Endothelial cell of umbilical vein (primary cell): ENCODE data around the gene PDLIM4. TPM values are rescaled to one million over a fixed set of nuclear protein-coding genes. Genes with fewer than 3 reads are reported as not detected.

Experiments used
- BruUV-seq: library from RNA; stranded (reverse); fragments of 400-500 nt; replicated peaks from 2 replicates; lab custom pipeline; 2021; lab: Mats Ljungman, UMichigan
- CTCF ChIA-PET: fragments of 300-600, 350-600 bp; sonication (Branson Sonifier 250); formaldehyde crosslinking; loops from one replicate; lab custom pipeline; 2021; ENCODE audit warnings: antibody characterized with exemption, inconsistent platforms; lab: Charles Lee
- POLR2A ChIA-PET: fragments of 300-600, 350-600 bp; sonication (Branson Sonifier 250); formaldehyde crosslinking; loops from one replicate; lab custom pipeline; 2021; ENCODE audit warnings: antibody characterized with exemption, inconsistent platforms; lab: Charles Lee
- DNase-seq: peaks from one replicate; pipeline ENCODE4 v3.0.0-alpha.2; 2011; ENCODE audit warnings: low read depth, low spot score
- FAIRE-seq: peaks from 2 replicates; lab custom pipeline; 2011; peaks lifted over from hg19 to GRCh38; lab: Jason Lieb, UNC
- H2AFZ ChIP-seq: 2 replicates; pipeline ENCODE4 v1.6.0; 2012; ENCODE audit warnings: low read depth, low read length, control low read depth, inconsistent platforms
- H3K27ac ChIP-seq: 2 replicates; pipeline ENCODE4 v1.5.1; 2011; ENCODE audit warnings: low read depth, mild to moderate bottlenecking, control low read depth, low read length, moderate library complexity; ENCODE audit not compliant: insufficient read depth
- H3K27me3 ChIP-seq, 2 experiments: 2 replicates each; pipeline versions ENCODE4 v1.6.0 to v1.6.1; 2011; ENCODE audit warnings: low read length in 2 of 2, mixed read lengths in 1 of 2; ENCODE audit not compliant: control insufficient read depth in 2 of 2, insufficient read depth in 2 of 2
- H3K36me3 ChIP-seq, 2 experiments: 2 replicates in 1 of 2; 3 replicates in 1 of 2; pipeline ENCODE4 v1.5.1; 2011; ENCODE audit warnings: low read length in 2 of 2, mild to moderate bottlenecking in 1 of 2, moderate library complexity in 1 of 2; ENCODE audit not compliant: control insufficient read depth in 2 of 2, insufficient read depth in 2 of 2; ENCODE audit errors: extremely low read depth in 1 of 2
- H3K4me1 ChIP-seq: 3 replicates; pipeline ENCODE4 v1.5.1; 2011; ENCODE audit warnings: mild to moderate bottlenecking, low read length; ENCODE audit not compliant: control insufficient read depth, insufficient read depth; ENCODE audit errors: extremely low read depth
- H3K4me2 ChIP-seq: 2 replicates; pipeline ENCODE4 v1.6.1; 2011; ENCODE audit warnings: low read length, control low read depth, mixed read lengths; ENCODE audit not compliant: insufficient read depth
- H3K4me3 ChIP-seq, 3 experiments: fragments of 200-600 bp in 1 of 3; sonication (generic), shearing (Covaris generic) in 1 of 3; replicated peaks in 1 of 3; 2 replicates each; pipeline ENCODE4 v1.5.1; 2011 to 2016; ENCODE audit warnings: control low read depth in 3 of 3, low read length in 3 of 3, mild to moderate bottlenecking in 2 of 3, inconsistent platforms in 1 of 3, low read depth in 1 of 3, moderate library complexity in 1 of 3; ENCODE audit not compliant: insufficient read depth in 1 of 3
- H3K79me2 ChIP-seq: 2 replicates; pipeline ENCODE4 v1.6.0; 2012; ENCODE audit warnings: low read length, inconsistent platforms; ENCODE audit not compliant: control insufficient read depth, insufficient read depth
- H3K9ac ChIP-seq: replicated peaks from 2 replicates; pipeline ENCODE3; 2011; ENCODE audit warnings: low read length, control low read depth; ENCODE audit not compliant: insufficient read depth; ENCODE audit errors: extremely low read depth
- H3K9me1 ChIP-seq: replicated peaks from 3 replicates; pipeline ENCODE4 v1.6.0; 2011; ENCODE audit warnings: mild to moderate bottlenecking, low read length; ENCODE audit not compliant: control insufficient read depth, insufficient read depth; ENCODE audit errors: extremely low read depth
- H3K9me3 ChIP-seq: replicated peaks from 2 replicates; pipeline ENCODE4 v1.5.1; 2012; ENCODE audit warnings: low read length, inconsistent platforms; ENCODE audit not compliant: control insufficient read depth, insufficient read depth
- H4K20me1 ChIP-seq: replicated peaks from 2 replicates; pipeline ENCODE3; 2011; ENCODE audit warnings: mild to moderate bottlenecking, low read length; ENCODE audit not compliant: control insufficient read depth, insufficient read depth; ENCODE audit errors: extremely low read depth
- CTCF ChIP-seq, 2 donors: IDR thresholded peaks; 1 replicate in 1 of 2; 2 replicates in 1 of 2; pipeline ENCODE4 v1.5.1; 2011; ENCODE audit warnings: low read length in 2 of 2, mild to moderate bottlenecking in 2 of 2, moderate library complexity in 2 of 2, control low read depth in 1 of 2, inconsistent platforms in 1 of 2, low read depth in 1 of 2; ENCODE audit not compliant: insufficient read depth in 1 of 2; ENCODE audit errors: extremely low read depth in 1 of 2
- FOS ChIP-seq: IDR thresholded peaks from 2 replicates; pipeline ENCODE4 v1.6.1; 2011; ENCODE audit warnings: mild to moderate bottlenecking, low read length, moderate library complexity, borderline replicate concordance; ENCODE audit not compliant: insufficient read depth
- JUN ChIP-seq: IDR thresholded peaks from 2 replicates; pipeline ENCODE4 v1.6.1; 2011; ENCODE audit warnings: borderline replicate concordance, low read depth; ENCODE audit not compliant: insufficient read length, insufficient read depth
- MAX ChIP-seq: IDR thresholded peaks from 2 replicates; pipeline ENCODE4 v1.6.1; 2011; ENCODE audit not compliant: insufficient read depth, insufficient read length
- POLR2A ChIP-seq: IDR thresholded peaks from 2 replicates; pipeline ENCODE4 v1.6.1; 2012; ENCODE audit warnings: low read depth, mild to moderate bottlenecking, control low read depth, low read length
- POLR2AphosphoS5 ChIP-seq: IDR thresholded peaks from 2 replicates; pipeline ENCODE4 v1.6.1; 2012; ENCODE audit warnings: low read depth, mild to moderate bottlenecking, control low read depth, low read length, moderate library complexity; ENCODE audit not compliant: insufficient read depth
- dilution Hi-C: fragments of 300-500 bp; cut with MboI; formaldehyde crosslinking; loops from one replicate; pipeline ENCODE4 v1.15.0; 2019; ENCODE audit warnings: low sequenced_read_pairs; ENCODE audit not compliant: extremely low pct_ligation_motif_present
- intact Hi-C: fragments of 100-400 bp; cut with micrococcal nuclease; formaldehyde crosslinking; loops from one replicate; pipeline ENCODE4 v1.10.0; 2022
- polyA plus RNA-seq, 4 experiments: library from polyadenylated mRNA; depleted of rRNA in 3 of 4; stranded (reverse) in 3 of 4; unstranded in 1 of 4; fragments of >200 nt; gene quantifications; 2 replicates each; pipeline versions ENCODE4 v1.2.1 to v1.2.3, GENCODE V29; 2011 to 2012; ENCODE audit warnings: missing spikeins in 1 of 4
- total RNA-seq: library from RNA; stranded (reverse); gene quantifications from 2 replicates; pipeline ENCODE4 v1.2.3, GENCODE V29; 2021

Gene PDLIM4
- total and polyA plus RNA-seq, 2 donors (not counting 3 experiments of a cell fraction or from before 2014, with no cell fraction given) = 65.7 to 112 TPM

- dilution Hi-C loops = no loop called here
- Histone ChIP-seq H3K27ac (peak overlapping the region; percentile 93), H3K4me2 (peak overlapping the region; percentile 79), H3K9me1 (no peaks in the 10 kb centered on the region), H4K20me1 (no peaks in the 10 kb centered on the region), H2AFZ (no peak overlapping the region), H3K27me3 (no peaks in the 10 kb centered on the region), H3K36me3 (no peaks in the 10 kb centered on the region), H3K4me3 (peak overlapping the region in 1 of 3 experiments; percentile 1), H3K9ac (peak overlapping the region; percentile 95), H3K4me1 (peaks cover 25% of the 10 kb centered on the region), H3K9me3 (no peaks in the 10 kb centered on the region), H3K79me2 (peaks cover 10% of the 10 kb centered on the region)
- no TSS peak for BruUV-seq
- DNase-seq (peak; percentile 98), FAIRE-seq (peak; percentile 99)
- TF ChIP-seq JUN (peak; percentile 28), MAX (peak; percentile 32), FOS (peak; percentile 33), POLR2A (no peak), CTCF (IDR thresholded peaks at IDR 0.05; ENCODE audit: extremely low read depth in 1 of 2, insufficient read depth in 1 of 2, low read depth in 1 of 2, low read length in 2 of 2) (no peak), POLR2AphosphoS5 (peak; percentile 59)
- ChIA-PET CTCF (interaction anchor here (0.8 to 2.4 kb wide), 11 partner anchors 11 to 204 kb away, joined by 3 to 15 read pairs (median 5); partner anchors contain the start of gene SLC22A5), POLR2A (no interaction called here)
- intact Hi-C loops = loop anchor here (1.0 to 10.0 kb wide), 3 partner anchors 91 to 528 kb away; partner anchors contain the start of gene IRF1
These were observed 39.0 kb downstream of the PDLIM4 start for GRCh38 chr5:132296412-132297016.
